A549 (cell line): ENCODE measurements around the gene NR2E1. TPM values are rescaled to one million over a fixed set of nuclear protein-coding genes. Genes with fewer than 3 reads are reported as not detected.

ENCODE experiments used
- ATAC-seq, 2 experiments: fragments of 200-7000 bp in 1 of 2; fragments of >200 bp in 1 of 2; cut with Nextera tagmentation in 1 of 2; cut with Tn5 transposase in 1 of 2; 3 replicates each; pipeline versions ENCODE4 v1.8.0 to v1.9.1; 2018 to 2020; ENCODE audit warnings: mild to moderate bottlenecking in 1 of 2, moderate library complexity in 1 of 2
- CTCF ChIA-PET: fragments of 300-600 bp; sonication (Branson Sonifier 250); formaldehyde crosslinking; extraction: SDS; loops from one replicate; lab custom pipeline; 2021; ENCODE audit warnings: antibody characterized with exemption, inconsistent platforms; lab: Yijun Ruan, JAX
- POLR2A ChIA-PET: fragments of 350-600 bp; formaldehyde crosslinking; extraction: SDS; loops from one replicate; lab custom pipeline; 2021; ENCODE audit warnings: antibody characterized with exemption, inconsistent platforms; lab: Yijun Ruan, JAX
- DNase-seq, 2 experiments: peaks; one replicate each; pipeline versions ENCODE4 v3.0.0 to v3.0.0-alpha.2; 2011 to 2016; ENCODE audit warnings: low read depth in 1 of 2, low spot score in 1 of 2
- FAIRE-seq: peaks from 2 replicates; lab custom pipeline; 2011; peaks lifted over from hg19 to GRCh38; lab: Jason Lieb, UNC
- H3K27ac ChIP-seq, 2 experiments: fragments of >200 bp; sonication (Bioruptor Twin); formaldehyde crosslinking; 3 replicates each; pipeline ENCODE4 v1.5.1; 2016 to 2017
- H3K4me1 ChIP-seq: fragments of >200 bp; sonication (Bioruptor Twin); formaldehyde crosslinking; 3 replicates; pipeline ENCODE4 v1.6.1; 2016
- H3K4me2 ChIP-seq: fragments of >200 bp; sonication (Bioruptor Twin); formaldehyde crosslinking; 3 replicates; pipeline ENCODE4 v1.6.1; 2016
- H3K4me3 ChIP-seq: fragments of >200 bp; sonication (Bioruptor Twin); formaldehyde crosslinking; 3 replicates; pipeline ENCODE4 v1.5.1; 2016
- H3K9me3 ChIP-seq: fragments of >200 bp; sonication (Bioruptor Twin); formaldehyde crosslinking; 3 replicates; pipeline ENCODE4 v1.6.1; 2016
- BCL3 ChIP-seq: fragments of >200 bp; sonication (Bioruptor Twin); formaldehyde crosslinking; IDR thresholded peaks from 3 replicates; pipeline ENCODE4 v1.6.1; 2016
- CEBPB ChIP-seq, 2 experiments: fragments of >200 bp in 1 of 2; sonication (Bioruptor Twin) in 1 of 2; formaldehyde crosslinking in 1 of 2; IDR thresholded peaks; 2 replicates each; pipeline ENCODE4 v1.6.1; 2012 to 2016
- CTCF ChIP-seq: fragments of >200 bp; sonication (Bioruptor Twin); formaldehyde crosslinking; IDR thresholded peaks from 3 replicates; pipeline ENCODE4 v1.5.1; 2016
- ESRRA ChIP-seq: fragments of 150-350 bp; IDR thresholded peaks from 2 replicates; pipeline ENCODE4 v1.6.1; 2014; ENCODE audit warnings: mild to moderate bottlenecking, low read length, borderline replicate concordance
- HDAC2 ChIP-seq: fragments of 200-600 bp; sonication (generic); IDR thresholded peaks from 2 replicates; pipeline ENCODE4 v1.6.1; 2016
- HMGXB4 ChIP-seq: fragments of 250-450 bp; sonication (Bioruptor Pico); IDR thresholded peaks from 2 replicates; pipeline ENCODE4 v1.5.0; 2021; ENCODE audit warnings: mild to moderate bottlenecking, moderate library complexity, borderline replicate concordance
- JUN ChIP-seq, 2 experiments: fragments of >200 bp; sonication (Bioruptor Twin); formaldehyde crosslinking; IDR thresholded peaks; 2 replicates in 1 of 2; 3 replicates in 1 of 2; pipeline ENCODE4 v1.6.1; 2016 to 2017
- MAZ ChIP-seq: fragments of 150-350 bp; IDR thresholded peaks from 2 replicates; pipeline ENCODE4 v1.6.1; 2014; ENCODE audit warnings: antibody characterized with exemption, low read depth, low read length, borderline replicate concordance
- NPAS2 ChIP-seq: fragments of 250-450 bp; sonication (Bioruptor Pico); IDR thresholded peaks from 2 replicates; pipeline ENCODE4 v1.8.0; 2022; ENCODE audit warnings: mild to moderate bottlenecking, moderate library complexity, borderline replicate concordance
- PBX3 ChIP-seq: IDR thresholded peaks from 2 replicates; pipeline ENCODE4 v1.6.1; 2012
- RAD21 ChIP-seq, 2 experiments: fragments of >200 bp in 1 of 2; sonication (Bioruptor Twin) in 1 of 2; formaldehyde crosslinking in 1 of 2; IDR thresholded peaks in 1 of 2; conservative IDR thresholded peaks in 1 of 2; 2 replicates in 1 of 2; 3 replicates in 1 of 2; pipeline ENCODE4 v1.6.1; 2012 to 2018; ENCODE audit warnings: inconsistent platforms in 1 of 2
- RCOR1 ChIP-seq: fragments of 150-350 bp; IDR thresholded peaks from 2 replicates; pipeline ENCODE4 v1.6.1; 2014; ENCODE audit warnings: antibody characterized with exemption, low read length, low read depth
- REST ChIP-seq: fragments of 200-600 bp; sonication (generic); IDR thresholded peaks from 2 replicates; pipeline ENCODE4 v1.6.1; 2016; ENCODE audit warnings: antibody characterized with exemption, mild to moderate bottlenecking, moderate library complexity
- RFX5 ChIP-seq: fragments of 450-650 bp; IDR thresholded peaks from 2 replicates; pipeline ENCODE4 v1.7.1; 2014; ENCODE audit warnings: antibody characterized with exemption, mild to moderate bottlenecking, moderate library complexity
- RNF2 ChIP-seq: fragments of 200-600 bp; sonication (generic); IDR thresholded peaks from 2 replicates; pipeline ENCODE4 v1.6.1; 2016; ENCODE audit warnings: low read depth, mild to moderate bottlenecking, antibody characterized with exemption, moderate library complexity, borderline replicate concordance
- SREBF2 ChIP-seq: fragments of 450-650 bp; IDR thresholded peaks from 2 replicates; pipeline ENCODE4 v1.6.1; 2014; ENCODE audit warnings: mild to moderate bottlenecking, moderate library complexity
- TP53 ChIP-seq: fragments of 250-450 bp; sonication (Bioruptor Pico); IDR thresholded peaks from 2 replicates; pipeline ENCODE4 v1.5.0; 2021; ENCODE audit warnings: mild to moderate bottlenecking, moderate library complexity
- USF2 ChIP-seq: fragments of 450-650 bp; IDR thresholded peaks from 2 replicates; pipeline ENCODE4 v1.6.1; 2014; ENCODE audit warnings: antibody characterized with exemption
- ZNF302 ChIP-seq: fragments of 250-450 bp; sonication (Bioruptor Pico); IDR thresholded peaks from 2 replicates; pipeline ENCODE4 v1.9.0; 2021; ENCODE audit warnings: inconsistent platforms, mild to moderate bottlenecking, moderate library complexity
- WGBS: methylation state at CpG from one replicate; pipeline ENCODE4 v1.1.6; 2017; ENCODE audit errors: missing lambda C conversion rate; 5-methylcytosine and 5-hydroxymethylcytosine counted together
- polyA plus RNA-seq, 4 experiments: library from polyadenylated mRNA; depleted of rRNA in 3 of 4; stranded (reverse); fragments of >200 nt; fragmentation: RNase III in 1 of 4; extraction: RNeasy Plus Mini Kit Qiagen cat#74134 plus additional on column Dnase treatment in 1 of 4; gene quantifications; 2 replicates in 3 of 4; 3 replicates in 1 of 4; pipeline ENCODE4 v1.2.3, GENCODE V29; 2011 to 2017

NR2E1 gene
- polyA plus RNA-seq, 2 of the 4 experiments (the other 2 are of a cell fraction) = 0.03 TPM; not detected in 1

GRCh38 chr6:108145639-108146038 lies 20.2 kb upstream of the NR2E1 start:
- POLR2A ChIA-PET = no interaction called here
- Histone ChIP-seq H3K27ac (no peak overlapping the region), H3K4me3 (no peak overlapping the region), H3K4me1 (no peaks in the 10 kb centered on the region), H3K4me2 (no peak overlapping the region), H3K9me3 (0 out of 3 replicates have a peak, but pooled peaks cover 5% of the 10 kb centered on the region)
- ATAC-seq (no peak), DNase-seq (no peak), FAIRE-seq (no peak)
- WGBS = 75% methylated on average over 6 of the region's 6 CpGs
- TF ChIP-seq USF2 = no peak
- no peak for TF ChIP-seq SREBF2
- no peak for TF ChIP-seq MAZ
- TF ChIP-seq TP53 (CRISPR knock-in tag) = no peak
- no peak for TF ChIP-seq BCL3
- TF ChIP-seq NPAS2 (CRISPR knock-in tag) = no peak
- TF ChIP-seq HMGXB4 = no peak
- no peak for TF ChIP-seq RNF2
- TF ChIP-seq REST = no peak
- TF ChIP-seq RCOR1 = no peak
- no peak for TF ChIP-seq RAD21 (conservative IDR thresholded peaks at IDR 0.05 in 1 of 2, IDR thresholded peaks at IDR 0.05 in 1 of 2)
- TF ChIP-seq CTCF = no peak
- TF ChIP-seq JUN (IDR thresholded peaks at IDR 0.05) = no peak
- no peak for TF ChIP-seq ESRRA
- no peak for TF ChIP-seq RFX5
- TF ChIP-seq PBX3 = no peak
- no peak for TF ChIP-seq ZNF302
- TF ChIP-seq CEBPB (IDR thresholded peaks at IDR 0.05) = no peak
- TF ChIP-seq HDAC2 = no peak
- CTCF ChIA-PET = no interaction called here
